D341Med (cell line): Measurements from ENCODE around the gene TIAM2.
A peak's percentile ranks its signal among the peaks of the same experiment; 100 is the strongest.
"Not testable (repeated sequence)": the region's sequence is repeated elsewhere in the genome, so short reads cannot be mapped to it uniquely, and the experiment has no call there.

Source experiments
- DNase-seq: peaks from one replicate; pipeline ENCODE4 v3.0.0; 2012; ENCODE audit warnings: low spot score

TIAM2 gene

GRCh38 chr6:154995254-154996015 is at the start of gene TIAM2:
Gene TIAM2 (plus strand): TSS chr6:154995315. CDS start chr6:155129224, 133,909 bp downstream.
- DNase-seq = peak; percentile 85

DNA sequence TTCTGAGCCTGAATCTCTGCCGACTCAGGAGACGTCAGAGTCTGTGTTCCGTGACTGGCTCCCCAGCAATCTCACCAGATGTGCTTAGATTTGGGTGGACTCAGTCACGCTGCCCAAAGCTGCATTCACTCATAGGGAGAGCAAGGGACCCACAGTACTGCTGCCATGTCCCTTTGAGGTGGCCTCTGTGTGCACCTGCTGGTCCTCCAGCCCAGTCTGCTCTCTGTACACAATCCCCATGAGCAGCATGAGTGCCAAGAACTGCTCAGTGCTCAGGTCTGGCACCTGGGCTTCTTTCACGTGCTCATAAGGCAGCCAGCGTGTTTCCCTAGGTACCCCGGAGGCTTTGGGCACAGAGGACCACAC is 44.2 kb upstream of the TIAM2 start:
- no peak for DNase-seq

- DNase-seq = no peak
Measured at GRCh38 chr6:154951345-154952200, 43.5 kb upstream of the TIAM2 start.

- DNase-seq = no peak
Measured at GRCh38 chr6:154953644-154954043, 41.5 kb upstream of the TIAM2 start.

DNA sequence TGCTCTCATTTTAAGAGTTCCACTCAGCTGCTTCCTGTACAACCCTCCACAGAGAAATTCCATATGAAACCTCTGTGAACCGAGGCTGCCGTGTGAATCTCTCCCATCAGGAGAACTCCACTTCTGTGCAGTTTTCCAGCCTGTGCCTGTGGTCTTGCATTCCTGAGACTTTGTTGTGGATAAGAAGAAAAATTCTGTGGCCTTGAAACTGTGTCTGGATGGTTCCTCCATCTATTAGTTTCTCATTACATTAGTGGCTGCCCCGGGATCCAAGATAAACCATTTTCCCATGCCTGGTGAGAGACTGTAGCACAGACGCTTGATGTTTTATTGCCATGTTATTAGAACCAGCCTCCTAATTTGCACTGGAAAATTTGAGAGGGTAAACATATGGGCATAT is 40.8 kb upstream of the TIAM2 start:
- no peak for DNase-seq

- DNase-seq = no peak
Measured at GRCh38 chr6:154956771-154957522, 38.2 kb upstream of the TIAM2 start.

GRCh38 chr6:154958469-154958868 is 36.6 kb upstream of the TIAM2 start:
- DNase-seq = no peak

GRCh38 chr6:154960299-154960843 is 34.7 kb upstream of the TIAM2 start:
- no peak for DNase-seq

GRCh38 chr6:154960854-154961530 is 34.1 kb upstream of the TIAM2 start:
- no peak for DNase-seq

DNA sequence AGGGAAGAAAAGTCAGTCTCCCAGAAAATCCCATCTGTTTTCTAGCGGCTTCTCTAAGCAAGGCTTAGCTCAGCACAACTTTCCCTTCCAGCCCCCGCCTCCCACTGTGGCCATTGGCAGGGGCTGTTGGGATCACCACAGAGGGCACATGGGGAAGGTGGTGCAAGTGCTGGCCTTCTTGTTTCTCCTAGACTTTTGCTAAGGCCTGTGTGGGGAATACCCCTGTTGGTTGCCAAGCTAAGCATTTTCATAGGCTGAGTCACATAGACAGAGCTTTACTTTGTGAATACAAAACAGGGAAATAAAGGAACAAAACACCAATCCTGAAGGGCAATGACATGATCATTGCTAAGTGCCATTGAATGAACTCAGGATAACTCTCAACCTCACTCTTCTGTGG is 32.4 kb upstream of the TIAM2 start:
- DNase-seq = no peak

- DNase-seq = not testable (repeated sequence)
Measured at GRCh38 chr6:154966065-154966770, 28.9 kb upstream of the TIAM2 start.

GRCh38 chr6:154969796-154970195 is 25.3 kb upstream of the TIAM2 start:
- no peak for DNase-seq

DNA sequence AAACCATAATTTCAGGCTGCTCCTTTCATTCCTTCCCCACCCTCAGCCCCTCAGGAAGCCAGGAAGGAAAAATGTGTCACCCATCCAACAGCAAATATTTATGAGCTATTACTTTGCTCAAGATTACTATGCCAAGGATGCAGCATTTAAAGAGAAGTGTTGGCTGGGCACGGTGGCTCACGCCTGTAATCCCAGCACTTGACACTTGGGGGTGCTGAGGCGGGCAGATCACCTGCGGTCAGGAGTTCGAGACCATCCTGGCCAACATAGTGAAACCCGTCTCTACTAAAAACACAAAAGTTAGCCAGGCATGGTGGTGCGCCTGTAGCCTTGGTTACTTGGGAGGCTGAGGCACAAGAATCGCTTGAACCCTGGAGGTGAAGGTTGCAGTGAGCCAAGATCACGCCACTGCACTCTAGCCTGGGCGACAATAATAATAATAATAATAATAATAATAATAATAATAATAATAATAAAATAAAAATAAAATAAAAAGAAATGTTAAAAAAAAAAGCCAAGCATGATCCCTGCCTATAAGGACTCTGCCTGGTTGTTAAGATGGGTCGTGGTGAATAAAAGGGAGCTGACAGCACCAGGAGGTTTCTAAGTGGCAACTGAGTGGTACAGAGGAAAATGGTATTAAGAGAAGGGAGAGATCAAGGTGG is 20.5 kb upstream of the TIAM2 start:
- DNase-seq = no peak

DNA sequence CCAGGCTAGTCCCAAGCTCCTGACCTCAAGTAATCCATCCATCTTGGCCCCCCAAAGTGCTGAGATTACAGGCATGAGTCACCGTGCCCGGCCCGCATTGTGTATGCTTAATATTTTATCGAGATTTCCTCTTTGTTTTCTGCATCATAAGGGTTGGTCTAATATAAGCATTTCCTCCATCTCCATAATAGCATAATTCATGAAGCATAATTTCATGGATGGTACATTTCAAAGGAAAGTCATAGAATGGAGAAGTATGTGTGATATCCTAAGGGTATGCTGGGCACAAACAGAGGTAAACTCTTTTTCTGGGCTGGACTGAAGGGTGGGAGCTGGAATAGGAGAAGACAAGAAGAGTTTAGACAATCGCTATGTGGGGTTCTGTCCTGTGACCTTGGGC is 17.5 kb upstream of the TIAM2 start:
- DNase-seq = no peak

GRCh38 chr6:154980273-154981078 is 14.6 kb upstream of the TIAM2 start:
- no peak for DNase-seq

DNA sequence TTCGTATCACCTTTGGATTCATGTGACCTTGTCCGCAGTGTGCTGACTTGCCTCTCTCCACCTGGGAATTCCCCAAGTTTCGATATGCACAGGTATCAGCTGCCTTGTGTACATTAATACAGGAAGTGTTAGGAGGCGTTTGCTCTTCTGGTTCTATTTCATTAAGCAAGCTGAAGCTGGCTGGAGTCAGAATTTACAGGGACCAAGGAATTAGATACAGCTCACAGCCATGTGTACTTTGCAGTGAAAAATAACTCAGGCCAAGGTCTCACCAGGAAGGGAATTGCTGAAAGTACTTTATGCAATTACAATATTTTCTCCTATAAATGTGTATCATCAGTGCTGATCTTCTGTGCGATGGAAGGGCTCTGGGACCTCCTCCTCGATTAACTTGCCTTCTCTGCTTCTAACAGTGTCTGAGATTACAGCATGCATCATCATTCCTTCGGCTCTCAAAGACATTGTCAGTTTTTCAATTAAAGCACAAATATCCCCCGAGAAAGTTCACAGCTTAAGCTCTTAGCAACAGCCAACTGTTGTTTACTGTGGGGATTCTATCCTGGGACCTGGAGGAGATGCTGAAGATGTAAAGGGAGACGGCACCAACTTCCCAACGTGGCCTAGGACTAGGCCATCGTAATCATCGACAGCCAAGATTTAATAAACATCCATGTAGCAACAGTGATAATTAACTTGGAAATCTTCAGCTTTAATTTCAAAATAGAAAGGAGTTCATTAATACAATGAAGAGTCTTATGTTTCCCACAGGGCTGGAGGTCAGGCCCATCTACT is 13.8 kb upstream of the TIAM2 start:
- no peak for DNase-seq

- DNase-seq = no peak
Measured at GRCh38 chr6:154984146-154984545, 11.0 kb upstream of the TIAM2 start.

DNA sequence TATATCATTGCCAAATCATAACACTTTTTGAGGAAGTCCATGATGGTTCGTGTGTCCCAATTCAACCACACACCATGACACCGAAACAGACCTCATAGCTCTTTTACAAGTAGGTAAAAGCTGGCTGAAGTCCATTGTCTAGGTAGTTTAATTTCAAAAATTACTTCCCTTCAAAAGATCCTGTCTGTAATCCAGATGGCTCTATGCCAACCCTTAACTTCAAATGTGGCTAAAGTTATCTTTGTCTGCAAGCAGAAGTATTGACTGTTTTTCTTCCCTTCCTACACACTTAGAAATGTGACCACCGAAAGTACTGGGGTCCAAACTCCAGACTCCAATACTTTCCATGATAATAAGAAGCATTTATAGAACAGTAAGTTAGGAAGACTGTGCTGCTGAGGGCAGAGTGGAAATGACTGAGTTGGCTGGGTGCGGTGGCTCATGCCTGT is 8.3 kb upstream of the TIAM2 start:
- DNase-seq = no peak

GRCh38 chr6:154989448-154989847 is 5.7 kb upstream of the TIAM2 start:
- DNase-seq = no peak
